HL-60 (cell line): ENCODE measurements around the gene KCNH8.

Source experiments
- DNase-seq, 2 experiments: peaks; one replicate each; pipeline ENCODE4 v3.0.0-alpha.2; 2010 to 2020; ENCODE audit warnings: low read depth in 1 of 2, low spot score in 1 of 2
- H3K27ac ChIP-seq: fragments of 250-450 bp; sonication (Bioruptor Pico); replicated peaks from 2 replicates; pipeline ENCODE4 v1.5.1; 2020; ENCODE audit warnings: mild to moderate bottlenecking, moderate library complexity
- H3K27me3 ChIP-seq: fragments of 250-450 bp; sonication (Bioruptor Pico); 2 replicates; pipeline ENCODE4 v1.5.1; 2021; ENCODE audit warnings: mild to moderate bottlenecking, moderate library complexity; ENCODE audit not compliant: insufficient read depth, poor library complexity, severe bottlenecking
- H3K4me3 ChIP-seq: replicated peaks from 2 replicates; pipeline ENCODE4 v1.5.1; 2011; ENCODE audit warnings: mild to moderate bottlenecking, control low read depth, low read length; ENCODE audit not compliant: insufficient read depth
- CTCF ChIP-seq: IDR thresholded peaks from one replicate; pipeline ENCODE4 v1.5.1; 2011; ENCODE audit warnings: low read length, control low read depth, inconsistent platforms; ENCODE audit not compliant: insufficient read depth
- GABPA ChIP-seq: IDR thresholded peaks from 2 replicates; pipeline ENCODE4 v1.6.1; 2012; ENCODE audit warnings: low read depth
- POLR2AphosphoS5 ChIP-seq: IDR thresholded peaks from 2 replicates; pipeline ENCODE4 v1.6.1; 2012; ENCODE audit warnings: low read depth
- REST ChIP-seq: IDR thresholded peaks from 2 replicates; pipeline ENCODE4 v1.6.1; 2012; ENCODE audit warnings: low read depth; ENCODE audit not compliant: insufficient replicate concordance
- SPI1 ChIP-seq: IDR thresholded peaks from 2 replicates; pipeline ENCODE4 v1.6.1; 2012; ENCODE audit warnings: low read depth, mild to moderate bottlenecking, borderline replicate concordance

The KCNH8 gene

DNA sequence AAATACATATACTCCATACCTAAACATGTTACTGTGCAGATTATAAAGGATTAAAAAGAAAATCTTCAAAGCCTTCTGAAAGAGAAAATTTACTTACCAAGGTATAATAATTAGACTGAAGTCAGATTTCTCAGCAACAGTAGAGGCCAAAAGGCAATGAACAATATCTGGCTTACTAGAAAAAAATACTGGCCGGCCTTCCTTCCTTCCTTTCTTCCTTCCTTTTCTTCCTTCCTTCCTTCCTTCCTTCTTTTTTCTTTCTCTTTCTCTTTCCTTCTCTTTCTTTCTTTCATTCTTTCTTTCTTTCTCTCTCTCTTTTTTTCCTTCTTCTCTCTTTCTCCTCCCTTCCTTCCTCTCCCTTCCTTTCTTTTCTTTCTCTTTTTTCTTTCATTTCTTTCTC lies 209.6 kb downstream of the KCNH8 start:
- no peak for DNase-seq
- Histone ChIP-seq H3K27ac (no peak overlapping the region), H3K27me3 (no peaks in the 10 kb centered on the region), H3K4me3 (no peak overlapping the region)
- TF ChIP-seq POLR2AphosphoS5 (no peak), CTCF (no peak), SPI1 (no peak)

- no peak overlapping the region for H3K27ac ChIP-seq
- TF ChIP-seq REST (no peak), CTCF (no peak), SPI1 (no peak), POLR2AphosphoS5 (no peak), GABPA (no peak)
- no peak overlapping the region for H3K4me3 ChIP-seq
- DNase-seq: no peak
- H3K27me3 ChIP-seq: no peaks in the 10 kb centered on the region
Observed at GRCh38 chr3:19363071-19363470, 214.8 kb downstream of the KCNH8 start.

GRCh38 chr3:19364148-19364547 lies 215.8 kb downstream of the KCNH8 start:
- no peaks in the 10 kb centered on the region for H3K27me3 ChIP-seq
- H3K4me3 ChIP-seq: no peak overlapping the region
- TF ChIP-seq SPI1: no peak
- no peak for TF ChIP-seq GABPA
- no peak overlapping the region for H3K27ac ChIP-seq
- no peak for DNase-seq

DNA sequence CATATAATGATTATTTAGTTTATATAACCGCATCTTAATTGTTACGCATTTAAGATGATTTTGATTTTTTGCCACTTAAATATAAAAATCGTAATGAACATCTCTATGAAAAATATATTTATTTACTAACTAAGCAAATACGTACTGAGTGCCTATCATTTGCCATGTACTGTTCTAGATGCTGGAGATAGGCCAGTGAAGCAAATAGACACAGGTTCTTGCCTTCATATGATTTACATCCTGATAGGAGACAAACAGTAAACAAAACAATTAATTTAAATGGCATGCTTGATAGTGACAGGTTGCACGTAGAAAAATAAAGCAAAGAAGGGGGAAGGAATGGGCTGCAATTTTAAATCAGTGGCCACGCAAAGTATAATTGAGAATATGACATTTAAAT lies 217.2 kb downstream of the KCNH8 start:
- DNase-seq: no peak
- Histone ChIP-seq H3K4me3 (no peak overlapping the region), H3K27ac (no peak overlapping the region), H3K27me3 (no peaks in the 10 kb centered on the region)
- no peak for TF ChIP-seq REST
- no peak for TF ChIP-seq GABPA
- no peak for TF ChIP-seq POLR2AphosphoS5
- no peak for TF ChIP-seq CTCF
- no peak for TF ChIP-seq SPI1
